A673 (cell line): ENCODE results near the gene LGALS9C.
"Not testable (repeated sequence)": the region's sequence is repeated elsewhere in the genome, so short reads cannot be mapped to it uniquely, and the experiment has no call there.

Experiments used
- EZH2 ChIP-seq: fragments of 200-600 bp; sonication (generic); IDR thresholded peaks from 2 replicates; pipeline ENCODE4 v1.6.1; 2017; ENCODE audit warnings: borderline replicate concordance, low read depth, mild to moderate bottlenecking, mixed read lengths, antibody characterized with exemption, low read length; ENCODE audit not compliant: poor library complexity, severe bottlenecking
- TF ChIP-seq, protein P1 (sequence below): fragments of 300-800, 200-600 bp; sonication (generic); conservative IDR thresholded peaks from 2 replicates; pipeline ENCODE4 v1.5.1; 2017; ENCODE audit warnings: low read depth, mild to moderate bottlenecking, antibody characterized with exemption, low read length, moderate library complexity, mixed read lengths

DNA sequence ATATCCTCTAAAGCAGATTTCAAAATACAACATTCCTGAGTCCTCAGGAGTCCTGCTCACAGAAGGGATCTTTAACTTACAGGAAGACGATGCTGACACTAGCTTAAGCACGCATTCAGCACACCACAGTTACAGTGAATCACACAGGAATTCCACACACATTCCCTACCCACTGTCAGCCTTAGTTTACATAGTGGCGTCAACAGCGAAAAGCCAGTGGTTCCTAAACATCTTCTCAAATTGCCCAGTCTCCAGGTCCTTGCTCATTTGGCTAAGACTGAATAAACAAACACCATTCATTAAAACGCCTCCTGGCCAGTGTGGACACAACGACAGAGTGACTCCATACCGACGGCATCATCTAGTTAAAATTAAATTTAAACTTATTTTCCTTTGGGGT, 17.6 kb upstream of the LGALS9C start:
- TF ChIP-seq, protein P1, sequence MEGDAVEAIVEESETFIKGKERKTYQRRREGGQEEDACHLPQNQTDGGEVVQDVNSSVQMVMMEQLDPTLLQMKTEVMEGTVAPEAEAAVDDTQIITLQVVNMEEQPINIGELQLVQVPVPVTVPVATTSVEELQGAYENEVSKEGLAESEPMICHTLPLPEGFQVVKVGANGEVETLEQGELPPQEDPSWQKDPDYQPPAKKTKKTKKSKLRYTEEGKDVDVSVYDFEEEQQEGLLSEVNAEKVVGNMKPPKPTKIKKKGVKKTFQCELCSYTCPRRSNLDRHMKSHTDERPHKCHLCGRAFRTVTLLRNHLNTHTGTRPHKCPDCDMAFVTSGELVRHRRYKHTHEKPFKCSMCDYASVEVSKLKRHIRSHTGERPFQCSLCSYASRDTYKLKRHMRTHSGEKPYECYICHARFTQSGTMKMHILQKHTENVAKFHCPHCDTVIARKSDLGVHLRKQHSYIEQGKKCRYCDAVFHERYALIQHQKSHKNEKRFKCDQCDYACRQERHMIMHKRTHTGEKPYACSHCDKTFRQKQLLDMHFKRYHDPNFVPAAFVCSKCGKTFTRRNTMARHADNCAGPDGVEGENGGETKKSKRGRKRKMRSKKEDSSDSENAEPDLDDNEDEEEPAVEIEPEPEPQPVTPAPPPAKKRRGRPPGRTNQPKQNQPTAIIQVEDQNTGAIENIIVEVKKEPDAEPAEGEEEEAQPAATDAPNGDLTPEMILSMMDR, result not testable (repeated sequence)
- not testable (repeated sequence) for TF ChIP-seq EZH2
